ENCODE results near the gene NKX6-1.

The NKX6-1 gene

GRCh38 chr4:84470204-84470785 is 28.8 kb downstream of the NKX6-1 start:
- H3K27me3 ChIP-seq: no peaks in the 10 kb centered on the region
- no peak overlapping the region for H3K4me3 ChIP-seq
- no peaks in the 10 kb centered on the region for H4K20me1 ChIP-seq
- no peak overlapping the region for H3K4me2 ChIP-seq
- no peak overlapping the region for H3K27ac ChIP-seq
- no peak for TF ChIP-seq Cebpa-rat (IDR thresholded peaks at IDR 0.05)
- H3K9me3 ChIP-seq (replicated peaks in 1 of 11): no peaks in the 10 kb centered on the region
- H3K36me3 ChIP-seq: no peaks in the 10 kb centered on the region
- H3K4me1 ChIP-seq: no peaks in the 10 kb centered on the region
- no peak overlapping the region for H3K9ac ChIP-seq

GRCh38 chr4:84467601-84468000 is 31.5 kb downstream of the NKX6-1 start:
- no peak overlapping the region for H3K4me2 ChIP-seq
- no peak overlapping the region for H3K9ac ChIP-seq
- no peaks in the 10 kb centered on the region for H3K4me1 ChIP-seq
- no peak overlapping the region for H3K4me3 ChIP-seq
- no peak for TF ChIP-seq Cebpa-rat (IDR thresholded peaks at IDR 0.05)
- H3K27ac ChIP-seq: no peak overlapping the region
- peaks cover 0 to 13% (median 0%) of the 10 kb centered on the region in 11 experiments; a peak in 2 of 22 replicates for H3K9me3 ChIP-seq (replicated peaks in 1 of 11)
- H4K20me1 ChIP-seq: no peaks in the 10 kb centered on the region
- no peaks in the 10 kb centered on the region for H3K27me3 ChIP-seq
- H3K36me3 ChIP-seq: no peaks in the 10 kb centered on the region

- Histone ChIP-seq H3K4me3 (no peak overlapping the region), H3K9ac (no peak overlapping the region), H3K36me3 (no peaks in the 10 kb centered on the region), H3K4me2 (no peak overlapping the region), H3K4me1 (peaks cover 0 to 9% (median 0%) of the 10 kb centered on the region in 10 experiments; a peak in 2 of 20 replicates), H4K20me1 (no peaks in the 10 kb centered on the region), H3K27me3 (no peaks in the 10 kb centered on the region), H3K9me3 (replicated peaks in 1 of 11) (peaks cover 0 to 15% (median 0%) of the 10 kb centered on the region in 11 experiments; a peak in 2 of 22 replicates), H3K27ac (no peak overlapping the region)
- TF ChIP-seq Cebpa-rat (IDR thresholded peaks at IDR 0.05): no peak
Observed at GRCh38 chr4:84459783-84460182, 39.3 kb downstream of the NKX6-1 start.

GRCh38 chr4:84456157-84456556 is 42.9 kb downstream of the NKX6-1 start:
- no peak overlapping the region for H3K27ac ChIP-seq
- H3K36me3 ChIP-seq: no peaks in the 10 kb centered on the region
- peak overlapping the region in 2 of 11 experiments; percentile 15 to 23; a peak in 2 of 22 replicates for H3K4me2 ChIP-seq

GRCh38 chr4:84455697-84456096 is 43.4 kb downstream of the NKX6-1 start:
- peaks cover 0 to 9% (median 0%) of the 10 kb centered on the region in 10 experiments; a peak in 2 of 20 replicates for H3K4me1 ChIP-seq
- H3K9me3 ChIP-seq (replicated peaks in 1 of 11): no peaks in the 10 kb centered on the region
- no peaks in the 10 kb centered on the region for H3K36me3 ChIP-seq
- no peaks in the 10 kb centered on the region for H3K27me3 ChIP-seq
- no peak overlapping the region for H3K4me3 ChIP-seq
- peak overlapping the region in 2 of 11 experiments; percentile 15 to 23; a peak in 2 of 22 replicates for H3K4me2 ChIP-seq
- no peaks in the 10 kb centered on the region for H4K20me1 ChIP-seq
- no peak overlapping the region for H3K9ac ChIP-seq
- no peak overlapping the region for H3K27ac ChIP-seq
- no peak for TF ChIP-seq Cebpa-rat (IDR thresholded peaks at IDR 0.05)

More at GRCh38 chr4:84456157-84456556, 42.9 kb downstream of the NKX6-1 start:
- Histone ChIP-seq H3K4me1 (peaks cover 0 to 9% (median 0%) of the 10 kb centered on the region in 10 experiments; a peak in 2 of 20 replicates), H3K9ac (no peak overlapping the region), H3K27me3 (no peaks in the 10 kb centered on the region), H3K4me3 (no peak overlapping the region), H3K9me3 (replicated peaks in 1 of 11) (no peaks in the 10 kb centered on the region), H4K20me1 (no peaks in the 10 kb centered on the region)
- no peak for TF ChIP-seq Cebpa-rat (IDR thresholded peaks at IDR 0.05)

GRCh38 chr4:84451546-84451945 is 47.5 kb downstream of the NKX6-1 start:
- no peak overlapping the region for H3K27ac ChIP-seq
- no peaks in the 10 kb centered on the region for H3K36me3 ChIP-seq
- TF ChIP-seq Cebpa-rat (IDR thresholded peaks at IDR 0.05): no peak
- no peak overlapping the region for H3K4me3 ChIP-seq
- H3K4me1 ChIP-seq: peaks cover 0 to 9% (median 0%) of the 10 kb centered on the region in 10 experiments; a peak in 2 of 20 replicates
- no peak overlapping the region for H3K9ac ChIP-seq
- no peaks in the 10 kb centered on the region for H4K20me1 ChIP-seq
- H3K9me3 ChIP-seq (replicated peaks in 1 of 11): no peaks in the 10 kb centered on the region
- H3K4me2 ChIP-seq: no peak overlapping the region
- no peaks in the 10 kb centered on the region for H3K27me3 ChIP-seq

GRCh38 chr4:84443523-84443922 is 55.6 kb downstream of the NKX6-1 start:
- Histone ChIP-seq H3K9ac (no peak overlapping the region), H3K27me3 (no peaks in the 10 kb centered on the region), H3K4me3 (no peak overlapping the region), H3K27ac (no peak overlapping the region), H3K9me3 (replicated peaks in 1 of 11) (no peaks in the 10 kb centered on the region), H4K20me1 (no peaks in the 10 kb centered on the region), H3K36me3 (no peaks in the 10 kb centered on the region), H3K4me2 (no peak overlapping the region), H3K4me1 (no peaks in the 10 kb centered on the region)
- TF ChIP-seq Cebpa-rat (IDR thresholded peaks at IDR 0.05): no peak

GRCh38 chr4:84442778-84443177 is 56.3 kb downstream of the NKX6-1 start:
- Histone ChIP-seq H3K4me1 (no peaks in the 10 kb centered on the region), H3K27me3 (no peaks in the 10 kb centered on the region), H3K27ac (no peak overlapping the region)

More at GRCh38 chr4:84442778-84443177, 56.3 kb downstream of the NKX6-1 start:
- Histone ChIP-seq H3K4me3 (no peak overlapping the region), H3K36me3 (no peaks in the 10 kb centered on the region), H3K9ac (no peak overlapping the region), H3K9me3 (replicated peaks in 1 of 11) (no peaks in the 10 kb centered on the region), H4K20me1 (no peaks in the 10 kb centered on the region), H3K4me2 (no peak overlapping the region)
- TF ChIP-seq Cebpa-rat (IDR thresholded peaks at IDR 0.05): no peak

Data from BLaER1 treated with 17β-estradiol and CSF1 and Interleukin-3, amounts not matched to agents 10 nM and 100 nM (cell line).